HG03159 (cell line): ENCODE data around the gene CFAP100.

Experiments
- ATAC-seq: cut with Tn5 transposase; IDR thresholded peaks from one replicate; pipeline ENCODE4 v1.9.1; 2021; ENCODE audit warnings: mild to moderate bottlenecking, moderate library complexity; ENCODE audit not compliant: unreplicated experiment

CFAP100 gene

GRCh38 chr3:126439346-126439967 is 44.7 kb downstream of the CFAP100 start:
- ATAC-seq: no peak

- ATAC-seq: no peak
Measured at GRCh38 chr3:126439968-126440708, 45.4 kb downstream of the CFAP100 start.

GRCh38 chr3:126440709-126440995 is 45.9 kb downstream of the CFAP100 start:
- ATAC-seq: no peak

GRCh38 chr3:126441256-126441880 is 46.7 kb downstream of the CFAP100 start:
- ATAC-seq: no peak

GRCh38 chr3:126442094-126442855 is 47.6 kb downstream of the CFAP100 start:
- ATAC-seq: no peak

GRCh38 chr3:126442856-126443242 is 48.1 kb downstream of the CFAP100 start:
- ATAC-seq: no peak

- ATAC-seq: no peak
Measured at GRCh38 chr3:126445506-126445905, 50.8 kb downstream of the CFAP100 start.

- ATAC-seq: no peak
Measured at GRCh38 chr3:126446301-126446700, 51.6 kb downstream of the CFAP100 start.

GRCh38 chr3:126446791-126447190 is 52.1 kb downstream of the CFAP100 start:
- ATAC-seq: no peak

GRCh38 chr3:126447456-126448106 is 52.9 kb downstream of the CFAP100 start:
- no peak for ATAC-seq

GRCh38 chr3:126448136-126448892 is 53.6 kb downstream of the CFAP100 start:
- ATAC-seq: no peak

- no peak for ATAC-seq
Measured at GRCh38 chr3:126448893-126449180, 54.1 kb downstream of the CFAP100 start.

- ATAC-seq: no peak
Measured at GRCh38 chr3:126449621-126450051, 54.9 kb downstream of the CFAP100 start.

GRCh38 chr3:126450219-126450618 is 55.5 kb downstream of the CFAP100 start:
- ATAC-seq: no peak

GRCh38 chr3:126450744-126451143 is 56.0 kb downstream of the CFAP100 start:
- no peak for ATAC-seq

- ATAC-seq: no peak
Measured at GRCh38 chr3:126451511-126451910, 56.8 kb downstream of the CFAP100 start.

- no peak for ATAC-seq
Measured at GRCh38 chr3:126452213-126452612, 57.5 kb downstream of the CFAP100 start.

GRCh38 chr3:126454025-126454424 is 59.3 kb downstream of the CFAP100 start:
- ATAC-seq: no peak

GRCh38 chr3:126454437-126455198 is 59.9 kb downstream of the CFAP100 start:
- no peak for ATAC-seq

- no peak for ATAC-seq
Measured at GRCh38 chr3:126456211-126456610, 61.5 kb downstream of the CFAP100 start.
